CD4-positive, alpha-beta T cell treated with Interleukin-21 for 1 hour (primary cell): ENCODE measurements around the gene HEMGN.
"Not testable (repeated sequence)": the region's sequence is repeated elsewhere in the genome, so short reads cannot be mapped to it uniquely, and the experiment has no call there.

Experiments
- DNase-seq: peaks from one replicate; pipeline ENCODE4 v3.0.0-alpha.2; 2020

The HEMGN gene

GRCh38 chr9:97938081-97938644 lies at the start of gene HEMGN:
HEMGN (minus strand) TSS chr9:97938172; CDS start chr9:97938136, 36 bp downstream.
- DNase-seq: peak; percentile 76

GRCh38 chr9:97987487-97987886 lies 49.5 kb upstream of the HEMGN start:
- no peak for DNase-seq

GRCh38 chr9:97985058-97985861 lies 47.3 kb upstream of the HEMGN start:
- peak; percentile 63 for DNase-seq

- DNase-seq: peak; percentile 84
Measured at GRCh38 chr9:97984188-97985057, 46.5 kb upstream of the HEMGN start.

- peak; percentile 65 for DNase-seq
Measured at GRCh38 chr9:97983589-97984187, 45.7 kb upstream of the HEMGN start.

- peak; percentile 95 for DNase-seq
Measured at GRCh38 chr9:97982683-97983588, 45.0 kb upstream of the HEMGN start, which contains the start of gene ANP32B. ANP32B (plus strand) TSS chr9:97983341; CDS start chr9:97983556, 215 bp downstream.

- DNase-seq: no peak
Measured at GRCh38 chr9:97981846-97982682, 44.1 kb upstream of the HEMGN start.

GRCh38 chr9:97980918-97981845 lies 43.2 kb upstream of the HEMGN start:
- DNase-seq: no peak

GRCh38 chr9:97980479-97980803 lies 42.5 kb upstream of the HEMGN start:
- no peak for DNase-seq

GRCh38 chr9:97979788-97980478 lies 42.0 kb upstream of the HEMGN start:
- DNase-seq: no peak

- DNase-seq: no peak
Measured at GRCh38 chr9:97978371-97979130, 40.6 kb upstream of the HEMGN start.

- DNase-seq: not testable (repeated sequence)
Measured at GRCh38 chr9:97976633-97977032, 38.7 kb upstream of the HEMGN start.

- DNase-seq: no peak
Measured at GRCh38 chr9:97975376-97975775, 37.4 kb upstream of the HEMGN start.

- no peak for DNase-seq
Measured at GRCh38 chr9:97972753-97973152, 34.8 kb upstream of the HEMGN start.

- DNase-seq: no peak
Measured at GRCh38 chr9:97970165-97970564, 32.2 kb upstream of the HEMGN start.

- DNase-seq: no peak
Measured at GRCh38 chr9:97969014-97969413, 31.0 kb upstream of the HEMGN start.

- DNase-seq: no peak
Measured at GRCh38 chr9:97966493-97966892, 28.5 kb upstream of the HEMGN start.

- DNase-seq: no peak
Measured at GRCh38 chr9:97964901-97965300, 26.9 kb upstream of the HEMGN start.

GRCh38 chr9:97963232-97963631 lies 25.3 kb upstream of the HEMGN start:
- no peak for DNase-seq
